Keratinocyte (primary cell): Measurements from ENCODE around the gene DLEC1. TPM values are rescaled to one million over a fixed set of nuclear protein-coding genes. Genes with fewer than 3 reads are reported as not detected.
A peak's percentile ranks its signal among the peaks of the same experiment; 100 is the strongest.

ENCODE experiments used
- DNase-seq: peaks from one replicate; pipeline ENCODE4 v3.0.0-alpha.2; 2011; ENCODE audit warnings: low read depth, missing footprints, low spot score
- FAIRE-seq: peaks from 2 replicates; lab custom pipeline; 2011; peaks lifted over from hg19 to GRCh38; lab: Jason Lieb, UNC
- H2AFZ ChIP-seq: 2 replicates; pipeline ENCODE4 v1.6.0; 2012; ENCODE audit warnings: low read length, control low read depth, inconsistent platforms; ENCODE audit not compliant: control insufficient read depth
- H3K27ac ChIP-seq: 2 replicates; pipeline ENCODE4 v1.5.1; 2011; ENCODE audit warnings: low read length; ENCODE audit not compliant: control insufficient read depth, insufficient read depth
- H3K27me3 ChIP-seq: 3 replicates; pipeline ENCODE4 v1.6.0; 2011; ENCODE audit warnings: low read length; ENCODE audit not compliant: control insufficient read depth, insufficient read depth; ENCODE audit errors: extremely low read depth
- H3K36me3 ChIP-seq, 2 experiments: 2 replicates in 1 of 2; 3 replicates in 1 of 2; pipeline ENCODE4 v1.5.1; 2011; ENCODE audit warnings: low read length in 2 of 2, mild to moderate bottlenecking in 1 of 2; ENCODE audit not compliant: control insufficient read depth in 2 of 2, insufficient read depth in 2 of 2; ENCODE audit errors: extremely low read depth in 1 of 2
- H3K4me1 ChIP-seq: 3 replicates; pipeline ENCODE4 v1.5.1; 2011; ENCODE audit warnings: low read length; ENCODE audit not compliant: control insufficient read depth, insufficient read depth; ENCODE audit errors: extremely low read depth
- H3K4me2 ChIP-seq: 3 replicates; pipeline ENCODE4 v1.6.0; 2011; ENCODE audit warnings: low read depth, low read length; ENCODE audit not compliant: control insufficient read depth, insufficient read depth; ENCODE audit errors: extremely low read depth
- H3K4me3 ChIP-seq, 3 experiments: fragments of 200-600 bp in 1 of 3; sonication (generic) in 1 of 3; 2 replicates in 2 of 3; 3 replicates in 1 of 3; pipeline ENCODE4 v1.5.1; 2011 to 2016; ENCODE audit warnings: low read length in 3 of 3, mild to moderate bottlenecking in 3 of 3, control low read depth in 2 of 3, inconsistent platforms in 1 of 3, low read depth in 1 of 3, mixed read lengths in 1 of 3, mixed run types in 1 of 3, moderate library complexity in 1 of 3; ENCODE audit not compliant: control insufficient read depth in 2 of 3, insufficient read depth in 2 of 3; ENCODE audit errors: extremely low read depth in 1 of 3
- H3K79me2 ChIP-seq: 2 replicates; pipeline ENCODE4 v1.6.0; 2012; ENCODE audit warnings: low read length; ENCODE audit not compliant: control insufficient read depth, insufficient read depth
- H3K9ac ChIP-seq: 3 replicates; pipeline ENCODE4 v1.6.0; 2011; ENCODE audit warnings: low read length; ENCODE audit not compliant: control insufficient read depth, insufficient read depth; ENCODE audit errors: extremely low read depth
- H3K9me1 ChIP-seq: 3 replicates; pipeline ENCODE4 v1.6.0; 2011; ENCODE audit warnings: low read length; ENCODE audit not compliant: control insufficient read depth, insufficient read depth; ENCODE audit errors: extremely low read depth
- H3K9me3 ChIP-seq: 2 replicates; pipeline ENCODE4 v1.5.1; 2012; ENCODE audit warnings: low read depth, low read length; ENCODE audit not compliant: control insufficient read depth
- H4K20me1 ChIP-seq: 3 replicates; pipeline ENCODE4 v1.6.0; 2011; ENCODE audit warnings: low read length; ENCODE audit not compliant: control insufficient read depth, insufficient read depth; ENCODE audit errors: extremely low read depth
- EZH2 ChIP-seq: IDR thresholded peaks from one replicate; pipeline ENCODE4 v1.6.1; 2012; ENCODE audit warnings: inconsistent platforms, mild to moderate bottlenecking, low read length, moderate library complexity
- dilution Hi-C: fragments of 300-500 bp; cut with MboI; formaldehyde crosslinking; loops from one replicate; pipeline ENCODE4 v1.7.0; 2020; ENCODE audit warnings: low sequenced_read_pairs; ENCODE audit not compliant: extremely low pct_ligation_motif_present
- polyA plus RNA-seq, 5 experiments: library from polyadenylated mRNA; depleted of rRNA in 3 of 5; stranded (reverse) in 3 of 5; stranded (forward) in 1 of 5; unstranded in 1 of 5; fragments of >200 nt; gene quantifications; 1 replicate in 1 of 5; 2 replicates in 3 of 5; 3 replicates in 1 of 5; pipeline versions ENCODE4 v1.2.1 to v1.2.3, GENCODE V29; 2011 to 2012; ENCODE audit warnings: missing spikeins in 2 of 5, low read depth in 1 of 5, low replicate concordance in 1 of 5
- TF ChIP-seq, protein P1 (sequence below), 3 experiments: IDR thresholded peaks in 1 of 3; conservative IDR thresholded peaks in 1 of 3; optimal IDR thresholded peaks in 1 of 3; 2 replicates in 2 of 3; 3 replicates in 1 of 3; pipeline versions ENCODE3 to v1.5.1; 2011; ENCODE audit warnings: low read length in 3 of 3, mild to moderate bottlenecking in 3 of 3, moderate library complexity in 2 of 3, control low read depth in 1 of 3, inconsistent platforms in 1 of 3; ENCODE audit not compliant: insufficient read depth in 2 of 3; ENCODE audit errors: extremely low read depth in 1 of 3

Gene DLEC1
- polyA plus RNA-seq, 1 donor (not counting 4 experiments of a cell fraction or from before 2014, with no cell fraction given), result not detected

DNA sequence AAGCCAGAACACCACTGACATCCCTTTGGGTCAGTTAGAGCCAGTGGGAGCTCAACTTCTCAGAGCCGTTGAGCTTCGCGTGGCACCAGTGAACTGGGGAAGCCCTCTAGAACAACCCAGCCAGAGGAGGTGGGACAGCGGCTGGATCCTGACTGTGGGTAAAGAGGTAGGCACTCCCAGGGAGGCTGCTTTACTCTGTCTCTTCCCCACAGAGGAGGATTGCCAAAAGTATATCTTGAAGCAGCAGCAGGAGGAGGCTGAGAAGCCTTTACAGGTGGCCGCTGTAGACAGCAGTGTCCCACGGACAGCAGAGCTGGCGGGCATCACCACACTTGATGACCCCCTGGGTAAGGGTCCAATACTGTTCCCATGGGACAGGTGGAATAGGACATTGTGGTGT, 100.6 kb downstream of the DLEC1 start:
- dilution Hi-C loops, result no loop called here
- H3K4me2 ChIP-seq, result peak overlapping the region; percentile 83
- no peaks in the 10 kb centered on the region for H3K9me1 ChIP-seq
- peaks cover 11 to 20% of the 10 kb centered on the region in 2 experiments for H3K36me3 ChIP-seq
- DNase-seq, result no peak
- H3K27me3 ChIP-seq, result no peaks in the 10 kb centered on the region
- no peak overlapping the region for H2AFZ ChIP-seq
- FAIRE-seq, result no peak
- peaks cover 44% of the 10 kb centered on the region for H3K4me1 ChIP-seq
- H4K20me1 ChIP-seq, result no peaks in the 10 kb centered on the region
- H3K9ac ChIP-seq, result peak overlapping the region; percentile 85
- peak overlapping the region; percentile 90 for H3K27ac ChIP-seq
- TF ChIP-seq EZH2, result no peak
- TF ChIP-seq, protein P1, sequence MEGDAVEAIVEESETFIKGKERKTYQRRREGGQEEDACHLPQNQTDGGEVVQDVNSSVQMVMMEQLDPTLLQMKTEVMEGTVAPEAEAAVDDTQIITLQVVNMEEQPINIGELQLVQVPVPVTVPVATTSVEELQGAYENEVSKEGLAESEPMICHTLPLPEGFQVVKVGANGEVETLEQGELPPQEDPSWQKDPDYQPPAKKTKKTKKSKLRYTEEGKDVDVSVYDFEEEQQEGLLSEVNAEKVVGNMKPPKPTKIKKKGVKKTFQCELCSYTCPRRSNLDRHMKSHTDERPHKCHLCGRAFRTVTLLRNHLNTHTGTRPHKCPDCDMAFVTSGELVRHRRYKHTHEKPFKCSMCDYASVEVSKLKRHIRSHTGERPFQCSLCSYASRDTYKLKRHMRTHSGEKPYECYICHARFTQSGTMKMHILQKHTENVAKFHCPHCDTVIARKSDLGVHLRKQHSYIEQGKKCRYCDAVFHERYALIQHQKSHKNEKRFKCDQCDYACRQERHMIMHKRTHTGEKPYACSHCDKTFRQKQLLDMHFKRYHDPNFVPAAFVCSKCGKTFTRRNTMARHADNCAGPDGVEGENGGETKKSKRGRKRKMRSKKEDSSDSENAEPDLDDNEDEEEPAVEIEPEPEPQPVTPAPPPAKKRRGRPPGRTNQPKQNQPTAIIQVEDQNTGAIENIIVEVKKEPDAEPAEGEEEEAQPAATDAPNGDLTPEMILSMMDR (optimal IDR thresholded peaks at IDR 0.05 in 1 of 3, IDR thresholded peaks at IDR 0.05 in 1 of 3, conservative IDR thresholded peaks at IDR 0.05 in 1 of 3; ENCODE audit: extremely low read depth in 1 of 3, insufficient read depth in 2 of 3, low read length in 3 of 3), result no peak
- peaks cover 45% of the 10 kb centered on the region for H3K79me2 ChIP-seq
- no peaks in the 10 kb centered on the region for H3K9me3 ChIP-seq
- H3K4me3 ChIP-seq, result peak overlapping the region; percentile 81 to 91 (median 87)

DNA sequence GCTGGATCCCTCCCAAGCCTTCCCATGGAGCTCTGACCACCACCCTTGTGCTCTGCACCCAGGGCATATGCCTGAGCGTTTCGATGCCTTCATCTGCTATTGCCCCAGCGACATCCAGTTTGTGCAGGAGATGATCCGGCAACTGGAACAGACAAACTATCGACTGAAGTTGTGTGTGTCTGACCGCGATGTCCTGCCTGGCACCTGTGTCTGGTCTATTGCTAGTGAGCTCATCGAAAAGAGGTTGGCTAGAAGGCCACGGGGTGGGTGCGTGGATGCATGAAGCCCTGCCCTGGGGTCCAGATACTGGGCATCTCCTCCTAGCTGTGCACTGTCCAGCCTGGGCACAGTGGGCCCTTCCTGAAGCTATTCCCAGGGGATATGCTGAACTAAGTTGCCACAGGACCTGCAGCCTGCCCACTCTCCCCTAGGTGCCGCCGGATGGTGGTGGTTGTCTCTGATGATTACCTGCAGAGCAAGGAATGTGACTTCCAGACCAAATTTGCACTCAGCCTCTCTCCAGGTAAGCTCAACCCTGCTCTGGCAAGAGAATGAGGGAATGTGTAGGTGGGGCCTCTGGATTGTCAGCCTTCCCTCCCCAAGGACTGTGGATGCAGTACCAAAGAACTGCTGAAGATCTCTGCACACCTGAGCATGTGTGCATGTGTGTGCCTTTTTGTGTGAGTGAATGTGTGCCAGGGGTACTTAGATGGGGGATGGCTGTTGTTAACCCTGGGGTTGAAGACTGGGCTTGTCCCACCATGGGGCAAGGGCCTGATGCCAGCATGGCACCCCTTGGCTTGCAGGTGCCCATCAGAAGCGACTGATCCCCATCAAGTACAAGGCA, 101.5 kb downstream of the DLEC1 start:
- Histone ChIP-seq H3K9ac (no peak overlapping the region), H3K79me2 (peaks cover 39% of the 10 kb centered on the region), H3K4me1 (peaks cover 44% of the 10 kb centered on the region), H4K20me1 (no peaks in the 10 kb centered on the region), H3K4me3 (peak overlapping the region in 1 of 3 experiments; percentile 91), H3K4me2 (peak overlapping the region; percentile 83), H3K36me3 (peaks cover 11 to 20% of the 10 kb centered on the region in 2 experiments), H3K9me1 (no peaks in the 10 kb centered on the region), H3K27ac (no peak overlapping the region), H3K9me3 (no peaks in the 10 kb centered on the region), H2AFZ (no peak overlapping the region), H3K27me3 (no peaks in the 10 kb centered on the region)
- DNase-seq (no peak), FAIRE-seq (no peak)
- dilution Hi-C loops, result no loop called here
- TF ChIP-seq EZH2, result no peak
- TF ChIP-seq, protein P1 (optimal IDR thresholded peaks at IDR 0.05 in 1 of 3, IDR thresholded peaks at IDR 0.05 in 1 of 3, conservative IDR thresholded peaks at IDR 0.05 in 1 of 3; ENCODE audit: extremely low read depth in 1 of 3, insufficient read depth in 2 of 3, low read length in 3 of 3), result peak in 2 of 3 experiments; percentile 23 to 46
